Measurements from ENCODE around the gene OR4K2.

OR4K2 gene

DNA sequence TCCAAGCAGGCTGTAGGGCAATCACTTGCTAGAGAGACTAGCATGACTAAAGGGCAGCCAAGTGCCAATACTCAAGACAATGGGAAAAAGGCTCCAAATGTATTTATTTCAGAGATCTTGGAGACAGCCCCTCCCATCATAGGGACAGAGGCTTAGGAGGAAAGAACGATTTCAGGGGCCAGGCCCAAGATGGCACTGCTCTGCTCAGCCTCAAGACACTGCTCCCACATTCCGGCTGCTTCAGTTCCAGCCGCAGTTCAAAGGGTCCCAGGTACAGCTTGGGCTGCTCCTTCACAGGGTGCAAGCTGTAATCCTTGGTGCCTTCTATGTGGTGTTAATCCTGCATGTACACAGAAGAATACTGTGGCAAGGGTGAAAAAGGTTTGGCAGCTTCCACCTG lies 26.1 kb downstream of the OR4K2 start:
- no peak overlapping the region for H3K27ac ChIP-seq (replicated peaks)
- no peak for DNase-seq (ENCODE audit: low read depth in 1 of 2, low spot score in 1 of 2)
- TF ChIP-seq, protein P1, sequence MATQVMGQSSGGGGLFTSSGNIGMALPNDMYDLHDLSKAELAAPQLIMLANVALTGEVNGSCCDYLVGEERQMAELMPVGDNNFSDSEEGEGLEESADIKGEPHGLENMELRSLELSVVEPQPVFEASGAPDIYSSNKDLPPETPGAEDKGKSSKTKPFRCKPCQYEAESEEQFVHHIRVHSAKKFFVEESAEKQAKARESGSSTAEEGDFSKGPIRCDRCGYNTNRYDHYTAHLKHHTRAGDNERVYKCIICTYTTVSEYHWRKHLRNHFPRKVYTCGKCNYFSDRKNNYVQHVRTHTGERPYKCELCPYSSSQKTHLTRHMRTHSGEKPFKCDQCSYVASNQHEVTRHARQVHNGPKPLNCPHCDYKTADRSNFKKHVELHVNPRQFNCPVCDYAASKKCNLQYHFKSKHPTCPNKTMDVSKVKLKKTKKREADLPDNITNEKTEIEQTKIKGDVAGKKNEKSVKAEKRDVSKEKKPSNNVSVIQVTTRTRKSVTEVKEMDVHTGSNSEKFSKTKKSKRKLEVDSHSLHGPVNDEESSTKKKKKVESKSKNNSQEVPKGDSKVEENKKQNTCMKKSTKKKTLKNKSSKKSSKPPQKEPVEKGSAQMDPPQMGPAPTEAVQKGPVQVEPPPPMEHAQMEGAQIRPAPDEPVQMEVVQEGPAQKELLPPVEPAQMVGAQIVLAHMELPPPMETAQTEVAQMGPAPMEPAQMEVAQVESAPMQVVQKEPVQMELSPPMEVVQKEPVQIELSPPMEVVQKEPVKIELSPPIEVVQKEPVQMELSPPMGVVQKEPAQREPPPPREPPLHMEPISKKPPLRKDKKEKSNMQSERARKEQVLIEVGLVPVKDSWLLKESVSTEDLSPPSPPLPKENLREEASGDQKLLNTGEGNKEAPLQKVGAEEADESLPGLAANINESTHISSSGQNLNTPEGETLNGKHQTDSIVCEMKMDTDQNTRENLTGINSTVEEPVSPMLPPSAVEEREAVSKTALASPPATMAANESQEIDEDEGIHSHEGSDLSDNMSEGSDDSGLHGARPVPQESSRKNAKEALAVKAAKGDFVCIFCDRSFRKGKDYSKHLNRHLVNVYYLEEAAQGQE (IDR thresholded peaks at IDR 0.05; ENCODE audit: insufficient replicate concordance, low read depth) = no peak
- TF ChIP-seq SPI1 (IDR thresholded peaks at IDR 0.05; ENCODE audit: borderline replicate concordance, low read depth) (no peak), POLR2AphosphoS5 (IDR thresholded peaks at IDR 0.05; ENCODE audit: low read depth) (no peak), GABPA (IDR thresholded peaks at IDR 0.05; ENCODE audit: low read depth) (no peak)
- TF ChIP-seq, protein P2, sequence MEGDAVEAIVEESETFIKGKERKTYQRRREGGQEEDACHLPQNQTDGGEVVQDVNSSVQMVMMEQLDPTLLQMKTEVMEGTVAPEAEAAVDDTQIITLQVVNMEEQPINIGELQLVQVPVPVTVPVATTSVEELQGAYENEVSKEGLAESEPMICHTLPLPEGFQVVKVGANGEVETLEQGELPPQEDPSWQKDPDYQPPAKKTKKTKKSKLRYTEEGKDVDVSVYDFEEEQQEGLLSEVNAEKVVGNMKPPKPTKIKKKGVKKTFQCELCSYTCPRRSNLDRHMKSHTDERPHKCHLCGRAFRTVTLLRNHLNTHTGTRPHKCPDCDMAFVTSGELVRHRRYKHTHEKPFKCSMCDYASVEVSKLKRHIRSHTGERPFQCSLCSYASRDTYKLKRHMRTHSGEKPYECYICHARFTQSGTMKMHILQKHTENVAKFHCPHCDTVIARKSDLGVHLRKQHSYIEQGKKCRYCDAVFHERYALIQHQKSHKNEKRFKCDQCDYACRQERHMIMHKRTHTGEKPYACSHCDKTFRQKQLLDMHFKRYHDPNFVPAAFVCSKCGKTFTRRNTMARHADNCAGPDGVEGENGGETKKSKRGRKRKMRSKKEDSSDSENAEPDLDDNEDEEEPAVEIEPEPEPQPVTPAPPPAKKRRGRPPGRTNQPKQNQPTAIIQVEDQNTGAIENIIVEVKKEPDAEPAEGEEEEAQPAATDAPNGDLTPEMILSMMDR (IDR thresholded peaks at IDR 0.05; ENCODE audit: insufficient read depth, low read length) = no peak

DNA sequence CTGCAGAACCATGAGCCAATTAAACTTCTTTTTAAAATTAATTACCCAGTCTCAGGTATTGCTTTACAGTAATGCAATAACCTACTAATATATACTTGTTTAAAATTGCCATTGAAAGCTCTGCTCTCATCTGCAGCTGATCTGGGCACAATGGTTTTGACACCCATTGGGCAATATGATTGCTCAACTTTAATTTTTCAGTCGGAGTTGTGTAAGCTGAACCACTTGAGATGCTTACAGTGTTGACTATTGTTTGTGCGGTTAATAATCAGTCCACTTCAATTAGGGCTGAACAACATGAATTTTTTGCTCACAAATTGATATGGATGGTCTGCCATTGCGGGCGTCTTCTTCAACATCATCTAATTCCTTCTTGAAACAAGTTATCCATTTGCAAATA lies 27.5 kb downstream of the OR4K2 start:
- TF ChIP-seq SPI1 (IDR thresholded peaks at IDR 0.05; ENCODE audit: borderline replicate concordance, low read depth) (no peak), POLR2AphosphoS5 (IDR thresholded peaks at IDR 0.05; ENCODE audit: low read depth) (no peak), GABPA (IDR thresholded peaks at IDR 0.05; ENCODE audit: low read depth) (no peak)
- TF ChIP-seq, protein P2 (IDR thresholded peaks at IDR 0.05; ENCODE audit: insufficient read depth, low read length) = no peak
- TF ChIP-seq, protein P1 (IDR thresholded peaks at IDR 0.05; ENCODE audit: insufficient replicate concordance, low read depth) = no peak
- peak; percentile 21 to 44 for DNase-seq (ENCODE audit: low read depth in 1 of 2, low spot score in 1 of 2)
- Histone ChIP-seq H3K27me3 (ENCODE audit: insufficient read depth, poor library complexity, severe bottlenecking) (no peaks in the 10 kb centered on the region), H3K27ac (replicated peaks) (no peak overlapping the region), H3K4me3 (replicated peaks; ENCODE audit: insufficient read depth, low read length) (no peak overlapping the region)

More for the DNA sequence above, 26.1 kb downstream of the OR4K2 start:
- no peaks in the 10 kb centered on the region for H3K27me3 ChIP-seq (ENCODE audit: insufficient read depth, poor library complexity, severe bottlenecking)
- no peak overlapping the region for H3K4me3 ChIP-seq (replicated peaks; ENCODE audit: insufficient read depth, low read length)

DNA sequence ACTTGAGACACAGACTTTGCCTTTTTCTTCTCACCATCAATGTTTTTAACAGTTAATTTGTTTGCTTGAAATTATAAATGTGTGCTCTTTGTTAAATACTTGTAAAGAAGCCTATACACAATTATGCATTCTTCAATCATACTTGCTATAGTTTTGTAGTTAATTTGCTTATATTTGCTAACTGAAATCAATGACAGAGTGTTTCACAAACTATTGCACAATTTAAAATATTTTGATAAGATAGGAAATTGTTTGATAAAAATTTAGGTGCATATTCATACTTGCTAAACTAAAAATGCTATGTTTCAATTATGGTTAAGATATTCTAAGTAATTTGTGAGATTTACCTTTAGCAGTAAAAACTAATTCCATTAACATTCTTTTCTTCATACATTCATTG lies 31.7 kb downstream of the OR4K2 start:
- Histone ChIP-seq H3K27me3 (ENCODE audit: insufficient read depth, poor library complexity, severe bottlenecking) (no peaks in the 10 kb centered on the region), H3K4me3 (replicated peaks; ENCODE audit: insufficient read depth, low read length) (no peak overlapping the region), H3K27ac (replicated peaks) (no peak overlapping the region)
- TF ChIP-seq, protein P1 (IDR thresholded peaks at IDR 0.05; ENCODE audit: insufficient replicate concordance, low read depth) = no peak
- TF ChIP-seq POLR2AphosphoS5 (IDR thresholded peaks at IDR 0.05; ENCODE audit: low read depth) (no peak), SPI1 (IDR thresholded peaks at IDR 0.05; ENCODE audit: borderline replicate concordance, low read depth) (no peak), GABPA (IDR thresholded peaks at IDR 0.05; ENCODE audit: low read depth) (no peak)
- TF ChIP-seq, protein P2 (IDR thresholded peaks at IDR 0.05; ENCODE audit: insufficient read depth, low read length) = no peak
- DNase-seq (ENCODE audit: low read depth in 1 of 2, low spot score in 1 of 2) = no peak

Data from HL-60 (cell line).